B cell (primary cell): ENCODE results near the gene GGACT.

Source experiments
- EZH2 ChIP-seq: IDR thresholded peaks from 2 replicates; pipeline ENCODE4 v1.6.1; 2012; ENCODE audit warnings: borderline replicate concordance, low read depth, mild to moderate bottlenecking, moderate library complexity, low read length; ENCODE audit not compliant: insufficient read depth, poor library complexity, severe bottlenecking
- TF ChIP-seq, protein P1 (sequence below): fragments of 200-600 bp; IDR thresholded peaks from one replicate; pipeline ENCODE4 v1.8.0; 2022; ENCODE audit warnings: antibody characterized with exemption, mild to moderate bottlenecking

DNA sequence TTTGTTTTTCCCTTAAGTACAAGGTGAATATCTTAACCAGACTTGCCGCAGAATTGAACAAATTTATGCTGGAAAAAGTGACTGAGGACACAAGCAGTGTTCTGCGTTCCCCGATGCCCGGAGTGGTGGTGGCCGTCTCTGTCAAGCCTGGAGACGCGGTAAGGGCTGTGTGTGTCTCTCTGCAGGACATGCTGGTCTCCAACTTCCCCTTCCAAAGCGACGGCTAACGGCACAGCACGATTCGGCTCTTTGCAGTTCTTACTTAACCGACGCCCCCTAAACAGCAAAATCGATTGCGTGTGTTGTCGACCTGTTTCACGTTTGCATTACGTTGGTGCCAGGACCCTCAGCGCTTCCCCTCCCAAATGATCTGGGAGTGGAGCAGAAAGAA lies 73.2 kb downstream of the GGACT start:
- TF ChIP-seq, protein P1, sequence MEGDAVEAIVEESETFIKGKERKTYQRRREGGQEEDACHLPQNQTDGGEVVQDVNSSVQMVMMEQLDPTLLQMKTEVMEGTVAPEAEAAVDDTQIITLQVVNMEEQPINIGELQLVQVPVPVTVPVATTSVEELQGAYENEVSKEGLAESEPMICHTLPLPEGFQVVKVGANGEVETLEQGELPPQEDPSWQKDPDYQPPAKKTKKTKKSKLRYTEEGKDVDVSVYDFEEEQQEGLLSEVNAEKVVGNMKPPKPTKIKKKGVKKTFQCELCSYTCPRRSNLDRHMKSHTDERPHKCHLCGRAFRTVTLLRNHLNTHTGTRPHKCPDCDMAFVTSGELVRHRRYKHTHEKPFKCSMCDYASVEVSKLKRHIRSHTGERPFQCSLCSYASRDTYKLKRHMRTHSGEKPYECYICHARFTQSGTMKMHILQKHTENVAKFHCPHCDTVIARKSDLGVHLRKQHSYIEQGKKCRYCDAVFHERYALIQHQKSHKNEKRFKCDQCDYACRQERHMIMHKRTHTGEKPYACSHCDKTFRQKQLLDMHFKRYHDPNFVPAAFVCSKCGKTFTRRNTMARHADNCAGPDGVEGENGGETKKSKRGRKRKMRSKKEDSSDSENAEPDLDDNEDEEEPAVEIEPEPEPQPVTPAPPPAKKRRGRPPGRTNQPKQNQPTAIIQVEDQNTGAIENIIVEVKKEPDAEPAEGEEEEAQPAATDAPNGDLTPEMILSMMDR: no peak
- TF ChIP-seq EZH2: no peak
